Fibroblast of villous mesenchyme (primary cell): ENCODE results near the gene ALDH1B1. TPM values are rescaled to one million over a fixed set of nuclear protein-coding genes. Genes with fewer than 3 reads are reported as not detected.

Experiments used
- DNase-seq: peaks from one replicate; pipeline ENCODE4 v3.0.0-alpha.2; 2010; ENCODE audit warnings: low read depth
- H3K4me3 ChIP-seq: 2 replicates; pipeline ENCODE4 v1.5.1; 2011; ENCODE audit warnings: low read depth, mild to moderate bottlenecking, low read length
- CTCF ChIP-seq: IDR thresholded peaks from 2 replicates; pipeline ENCODE4 v1.5.1; 2012; ENCODE audit warnings: low read depth, mild to moderate bottlenecking, low read length; ENCODE audit not compliant: insufficient read depth
- total RNA-seq: library from RNA; depleted of rRNA; stranded (reverse); fragments of >200 nt; gene quantifications from 2 replicates; pipeline ENCODE4 v1.2.3, GENCODE V29; 2012

Gene ALDH1B1
- total RNA-seq = 66.0 and 74.3 TPM in 2 replicates

GRCh38 chr9:38392235-38393127 lies at the start of gene ALDH1B1:
TSS of gene ALDH1B1 (plus strand) at chr9:38392702. CDS start at chr9:38395749, 3,047 bp downstream.
- peak within 1 kb of the TSS; percentile 86 for H3K4me3 ChIP-seq
- TF ChIP-seq CTCF = no peak
- DNase-seq = peak; percentile 77

- no peak for DNase-seq
- no peak for TF ChIP-seq CTCF
- H3K4me3 ChIP-seq = no peak overlapping the region
Observed at GRCh38 chr9:38343037-38343436, 49.5 kb upstream of the ALDH1B1 start.

- no peak for TF ChIP-seq CTCF
- H3K4me3 ChIP-seq = no peak overlapping the region
- DNase-seq = no peak
Observed at GRCh38 chr9:38343552-38343951, 49.0 kb upstream of the ALDH1B1 start.

- no peak overlapping the region for H3K4me3 ChIP-seq
- no peak for TF ChIP-seq CTCF
- DNase-seq = no peak
Observed at GRCh38 chr9:38344566-38345324, 47.8 kb upstream of the ALDH1B1 start.

- TF ChIP-seq CTCF = no peak
- H3K4me3 ChIP-seq = no peak overlapping the region
- no peak for DNase-seq
Observed at GRCh38 chr9:38345851-38346755, 46.4 kb upstream of the ALDH1B1 start.

- no peak for TF ChIP-seq CTCF
- DNase-seq = no peak
- no peak overlapping the region for H3K4me3 ChIP-seq
Observed at GRCh38 chr9:38346811-38347210, 45.7 kb upstream of the ALDH1B1 start.
